HG03066 (cell line): ENCODE data around the gene COLEC12.
"Not testable (repeated sequence)": the region's sequence is repeated elsewhere in the genome, so short reads cannot be mapped to it uniquely, and the experiment has no call there.

ENCODE experiments used
- ATAC-seq: cut with Tn5 transposase; IDR thresholded peaks from one replicate; pipeline ENCODE4 v1.9.1; 2021; ENCODE audit warnings: low read depth; ENCODE audit not compliant: unreplicated experiment

The COLEC12 gene

DNA sequence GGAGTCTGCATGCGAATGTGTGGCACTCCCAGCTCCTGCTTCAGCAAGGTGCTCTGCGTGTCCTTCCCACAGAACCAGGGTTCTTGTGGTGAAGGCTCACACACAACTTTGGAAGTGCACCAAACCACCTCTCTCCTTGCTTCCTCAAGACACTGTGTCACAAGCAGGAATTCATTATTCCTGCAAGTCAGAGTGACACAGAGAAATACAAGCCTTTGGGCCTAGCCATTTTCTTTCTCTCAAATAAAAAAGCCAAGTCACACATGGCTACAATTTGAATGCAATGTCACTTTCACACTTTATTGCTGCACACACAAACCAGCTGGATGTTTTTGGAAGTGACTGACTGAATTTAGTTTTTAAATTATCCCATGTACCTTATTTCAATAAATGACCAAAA lies 202.6 kb downstream of the COLEC12 start:
- no peak for ATAC-seq

DNA sequence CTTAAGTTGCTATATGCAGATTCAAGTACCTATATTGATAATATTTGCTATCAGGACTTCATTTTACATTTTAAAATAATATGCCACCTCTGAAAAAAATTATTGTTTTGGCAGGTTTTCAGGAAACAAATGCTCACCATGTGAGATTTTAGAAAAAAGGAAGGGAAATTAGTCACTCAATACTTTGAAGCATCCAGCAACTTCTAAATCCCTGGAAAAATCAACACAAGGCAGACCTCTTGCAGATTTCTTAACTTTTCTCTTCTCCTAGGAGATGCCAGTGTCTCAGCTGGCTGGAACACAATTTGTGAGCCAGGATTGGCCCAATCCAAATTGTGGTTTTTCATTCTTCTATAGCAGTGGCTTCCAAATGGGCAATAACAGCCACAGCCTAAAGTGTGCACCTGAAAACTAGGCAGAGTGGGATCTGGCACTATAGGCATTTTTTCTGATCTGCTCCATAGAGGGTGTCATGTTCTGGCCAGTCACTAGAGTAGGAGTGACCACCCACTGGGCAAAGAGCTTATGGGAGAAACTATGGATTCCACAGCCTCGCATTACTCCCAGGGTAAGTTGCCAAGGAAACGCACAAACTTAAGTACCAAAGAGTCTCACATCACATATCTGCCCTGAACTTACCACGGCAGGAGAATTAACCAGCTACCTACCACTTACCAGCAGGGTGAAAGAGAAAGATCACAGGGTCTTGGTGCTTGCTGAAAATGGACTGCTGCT lies 204.6 kb downstream of the COLEC12 start:
- no peak for ATAC-seq

DNA sequence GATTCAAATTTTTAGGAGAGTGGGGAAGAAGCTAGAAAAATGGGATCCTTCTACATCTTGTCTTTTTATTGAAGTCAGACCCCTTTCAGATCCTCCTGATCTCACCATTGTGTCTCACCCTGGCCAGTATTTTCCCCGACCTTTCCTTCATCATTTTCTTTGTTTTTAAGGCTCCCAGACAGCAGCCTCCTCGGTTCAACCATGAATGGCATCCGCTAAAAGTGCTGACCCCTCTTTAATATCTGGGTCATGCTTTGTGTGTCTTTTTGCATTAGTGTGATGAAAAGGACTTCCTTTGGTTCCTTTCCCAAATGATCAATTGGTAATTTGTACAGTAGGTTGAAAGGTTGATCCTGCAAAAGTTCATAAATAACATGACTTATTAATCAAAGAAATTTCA lies 205.9 kb downstream of the COLEC12 start:
- no peak for ATAC-seq

DNA sequence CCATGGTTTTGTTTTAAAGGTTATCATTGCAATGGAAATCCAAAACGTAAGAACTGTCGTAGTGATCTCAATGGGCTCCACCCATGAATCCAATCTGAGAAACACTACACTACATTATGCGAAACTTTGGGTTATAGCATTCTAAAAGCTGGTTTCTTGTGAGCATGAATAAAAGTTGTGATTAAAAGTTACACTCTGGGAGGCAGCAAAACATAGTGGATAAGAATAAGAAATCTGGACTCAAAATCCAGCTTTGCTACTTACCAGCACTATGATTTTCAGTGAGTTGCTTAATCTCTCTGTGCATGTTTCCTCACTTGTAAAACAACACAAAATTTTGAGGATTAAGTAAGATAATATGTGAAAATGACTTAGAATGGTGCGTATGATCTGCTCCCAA lies 207.0 kb downstream of the COLEC12 start:
- ATAC-seq: no peak

DNA sequence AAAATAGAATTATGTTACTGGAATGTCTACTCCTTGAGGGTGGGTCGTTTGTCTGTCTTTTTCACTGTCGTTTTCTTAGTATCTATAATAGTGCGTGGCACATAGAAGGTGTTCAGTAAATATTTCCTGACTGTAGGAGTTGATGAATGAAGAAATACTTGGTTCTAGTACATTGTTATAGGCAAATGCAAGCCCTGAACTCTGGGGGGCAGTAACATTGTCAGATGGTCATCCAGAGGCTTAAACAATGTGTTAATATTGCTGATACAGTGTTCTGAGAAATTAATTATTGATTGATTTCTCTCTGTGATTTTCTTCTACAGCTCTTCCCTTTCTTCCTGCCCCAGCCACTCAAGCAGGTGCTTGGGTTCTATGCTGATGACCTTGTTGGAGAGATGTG lies 208.2 kb downstream of the COLEC12 start:
- no peak for ATAC-seq

DNA sequence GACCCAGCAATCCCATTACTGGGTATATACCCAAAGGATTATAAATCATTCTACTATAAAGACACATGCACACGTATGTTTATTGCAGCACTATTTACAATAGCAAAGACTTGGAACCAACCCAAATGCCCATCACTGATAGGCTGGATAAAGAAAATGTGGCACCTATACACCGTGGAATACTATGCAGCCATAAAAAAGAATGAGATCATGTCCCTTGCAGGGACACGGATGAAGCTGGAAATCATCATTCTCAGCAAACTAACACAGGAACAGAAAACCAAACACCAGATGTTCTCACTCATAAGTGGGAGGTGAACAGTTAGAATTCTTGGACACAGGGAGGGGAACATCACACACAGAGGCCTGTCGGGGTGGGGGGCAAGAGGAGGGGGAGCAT lies 210.5 kb downstream of the COLEC12 start:
- not testable (repeated sequence) for ATAC-seq

DNA sequence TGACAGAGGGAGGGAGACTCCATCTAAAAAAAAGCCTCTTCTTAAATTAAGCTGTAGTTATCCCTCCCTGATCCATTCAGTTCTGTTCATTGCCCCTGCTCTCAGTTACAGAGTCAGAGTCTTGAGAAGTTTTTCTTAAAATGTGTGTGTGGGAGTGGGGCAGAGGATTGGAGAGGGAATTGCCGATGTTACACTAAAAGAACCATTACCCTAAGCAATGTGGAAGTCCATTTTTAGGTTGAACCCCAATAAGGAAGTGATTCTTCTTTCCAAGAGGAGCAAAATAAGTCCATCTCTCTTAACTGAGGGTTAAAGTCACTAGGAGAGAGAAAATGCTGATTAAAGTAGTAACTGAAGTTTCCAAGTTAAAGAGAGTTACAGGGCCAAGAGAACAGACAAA lies 211.5 kb downstream of the COLEC12 start:
- no peak for ATAC-seq

DNA sequence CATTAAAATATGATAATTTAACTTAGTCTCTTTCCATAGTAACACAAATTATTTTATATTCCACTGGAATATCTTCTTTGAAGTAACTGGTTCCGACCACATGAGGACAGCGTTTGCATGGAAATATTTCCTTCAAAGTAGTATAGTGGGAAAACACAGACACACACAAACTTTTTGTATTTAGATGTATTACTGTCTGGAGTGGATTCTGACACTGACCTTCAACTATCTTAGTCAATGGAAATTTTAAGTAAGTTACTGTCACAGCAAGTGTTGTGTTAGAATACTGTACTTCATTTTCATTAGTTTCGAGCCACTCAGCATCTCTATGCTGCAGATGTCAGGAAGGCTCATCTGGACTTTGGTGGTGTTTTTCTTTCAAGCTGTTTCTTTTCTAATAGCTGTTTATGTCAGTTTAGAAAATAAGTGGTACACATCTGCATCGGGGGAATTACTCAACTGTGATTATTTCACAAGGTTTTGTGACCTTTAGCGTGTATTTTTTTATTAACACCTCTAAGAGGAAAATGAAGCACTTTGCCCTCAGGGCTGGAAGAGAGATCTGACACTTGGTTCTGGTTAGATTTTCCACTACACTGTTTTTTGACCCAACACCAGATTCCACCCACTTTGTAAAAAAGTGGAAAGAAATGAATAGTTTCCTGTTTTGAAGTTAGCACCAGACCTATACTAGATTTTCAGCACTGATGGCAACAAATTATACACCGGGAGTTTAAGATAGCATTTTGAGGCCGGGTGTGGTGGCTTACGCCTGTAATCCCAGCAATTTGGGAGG lies 213.8 kb downstream of the COLEC12 start:
- ATAC-seq: no peak

DNA sequence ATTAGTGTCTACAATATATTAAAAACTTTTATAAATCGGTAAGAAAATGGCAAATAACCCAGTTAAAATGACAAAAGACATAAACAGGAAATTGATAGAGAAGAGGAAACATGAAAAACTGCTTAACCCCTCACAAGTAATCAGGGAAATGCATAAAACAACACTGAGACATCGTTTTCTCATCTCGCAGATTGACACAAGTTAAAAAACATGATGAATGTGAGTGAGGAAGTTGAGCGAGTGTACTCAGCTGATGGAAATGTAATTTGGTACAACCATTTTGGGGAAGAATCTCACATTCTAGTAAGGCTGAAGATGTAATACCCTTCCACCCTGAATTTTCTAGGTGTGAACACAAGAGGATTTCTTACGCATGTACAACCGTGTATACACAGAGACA lies 214.7 kb downstream of the COLEC12 start:
- ATAC-seq: no peak

DNA sequence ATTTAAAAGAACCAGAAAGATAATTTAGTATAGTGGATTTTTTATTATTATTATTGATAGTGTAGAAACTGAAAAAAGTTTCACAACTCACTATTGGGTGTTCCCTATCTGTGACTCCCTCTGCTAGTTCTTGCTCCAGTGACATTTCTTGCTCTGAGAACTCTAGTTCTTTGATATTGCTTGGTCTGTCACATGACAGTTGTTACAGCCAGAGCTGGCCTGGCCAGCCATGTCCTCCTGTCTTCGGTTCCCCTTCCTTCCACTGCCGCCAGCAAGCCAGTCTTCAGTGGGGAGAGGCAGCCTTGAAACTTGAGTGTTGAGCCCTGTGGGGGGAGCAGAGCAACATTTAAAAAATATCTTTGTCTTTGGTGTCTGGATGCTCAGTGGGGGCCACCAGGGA lies 225.0 kb downstream of the COLEC12 start:
- ATAC-seq: no peak

DNA sequence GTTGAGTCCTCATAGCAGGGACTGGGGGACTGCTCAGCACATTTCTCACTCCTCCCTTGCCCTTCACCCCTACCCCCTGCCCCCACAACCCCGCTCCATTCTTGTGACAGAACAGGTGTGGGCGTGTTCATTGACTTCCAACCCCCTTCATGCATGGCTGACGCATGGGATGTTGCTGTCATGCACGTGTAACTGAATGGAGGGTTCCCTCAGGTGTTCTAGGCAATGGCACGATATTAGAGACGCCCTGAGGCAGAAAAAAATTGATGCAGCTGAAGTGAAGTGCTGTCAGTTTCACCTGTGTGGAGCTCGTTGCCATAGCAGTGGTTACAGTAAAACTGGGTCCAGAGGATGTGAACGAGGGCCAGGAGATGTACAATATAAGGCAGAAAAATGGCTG lies 226.2 kb downstream of the COLEC12 start:
- no peak for ATAC-seq

DNA sequence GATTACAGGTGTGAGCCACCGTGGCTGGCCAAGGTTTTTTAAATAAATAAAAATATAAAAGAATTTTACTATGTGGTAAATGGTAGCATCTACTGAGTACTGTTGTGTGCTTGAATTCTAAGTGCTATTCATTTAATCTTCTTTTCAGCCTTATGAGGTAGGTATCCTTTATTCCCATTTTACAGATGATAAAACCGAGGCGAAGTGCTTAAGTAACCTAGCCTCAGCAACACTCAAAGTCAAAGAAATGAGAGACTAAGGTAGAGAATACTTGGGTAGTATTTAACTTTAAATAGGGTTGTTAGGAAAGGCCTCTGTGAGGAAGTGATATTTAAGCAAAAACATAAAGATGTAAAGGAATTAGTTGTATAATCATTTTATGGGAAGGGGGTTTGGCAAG lies 227.0 kb downstream of the COLEC12 start:
- no peak for ATAC-seq

DNA sequence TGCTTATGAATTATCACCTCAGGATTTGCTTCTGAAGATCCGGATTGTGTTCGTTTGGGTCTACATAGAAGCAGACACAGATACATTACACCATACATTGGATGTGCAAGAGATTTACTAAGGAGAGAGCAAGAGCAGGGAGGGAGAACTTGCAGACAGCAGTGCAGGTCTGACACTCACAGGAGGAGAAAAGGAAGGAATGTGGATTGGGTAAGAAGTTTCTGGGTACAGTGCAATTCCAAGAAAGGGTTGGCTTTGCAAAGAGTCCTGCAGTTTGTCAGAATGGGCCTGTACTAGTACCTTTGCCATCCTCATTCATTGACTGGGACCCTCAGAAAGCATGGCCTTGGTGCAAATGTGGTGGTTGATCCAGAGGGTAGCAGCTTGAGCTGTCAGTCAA lies 227.9 kb downstream of the COLEC12 start:
- no peak for ATAC-seq

DNA sequence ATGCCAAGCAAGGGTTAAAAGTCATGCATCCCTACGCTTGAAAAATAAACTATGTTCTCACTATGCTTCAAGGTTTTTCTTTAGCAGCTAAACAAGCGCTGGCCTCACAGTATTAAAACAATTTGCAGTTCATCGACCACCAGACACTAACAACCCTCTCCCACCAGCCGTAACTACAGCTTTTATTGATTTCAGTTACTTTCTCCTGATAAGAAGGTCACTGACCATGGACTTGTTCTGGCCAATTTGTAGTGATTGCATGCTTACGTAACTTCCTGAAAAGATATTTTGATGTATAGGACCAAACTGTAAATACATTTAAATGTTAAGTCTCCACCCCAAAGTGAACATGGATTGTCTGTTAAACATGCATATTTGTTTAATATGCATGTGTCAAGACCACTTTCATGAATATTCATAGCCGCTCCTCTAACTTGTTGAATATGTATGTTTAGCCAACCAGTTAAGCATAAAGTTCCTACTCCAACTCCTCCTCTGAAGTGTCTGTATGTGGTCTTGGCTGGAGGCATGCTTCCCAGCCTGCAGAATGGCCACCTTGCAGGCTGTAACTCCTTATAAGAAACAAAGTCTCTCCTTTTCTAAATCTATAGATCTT lies 230.9 kb downstream of the COLEC12 start:
- ATAC-seq: no peak

DNA sequence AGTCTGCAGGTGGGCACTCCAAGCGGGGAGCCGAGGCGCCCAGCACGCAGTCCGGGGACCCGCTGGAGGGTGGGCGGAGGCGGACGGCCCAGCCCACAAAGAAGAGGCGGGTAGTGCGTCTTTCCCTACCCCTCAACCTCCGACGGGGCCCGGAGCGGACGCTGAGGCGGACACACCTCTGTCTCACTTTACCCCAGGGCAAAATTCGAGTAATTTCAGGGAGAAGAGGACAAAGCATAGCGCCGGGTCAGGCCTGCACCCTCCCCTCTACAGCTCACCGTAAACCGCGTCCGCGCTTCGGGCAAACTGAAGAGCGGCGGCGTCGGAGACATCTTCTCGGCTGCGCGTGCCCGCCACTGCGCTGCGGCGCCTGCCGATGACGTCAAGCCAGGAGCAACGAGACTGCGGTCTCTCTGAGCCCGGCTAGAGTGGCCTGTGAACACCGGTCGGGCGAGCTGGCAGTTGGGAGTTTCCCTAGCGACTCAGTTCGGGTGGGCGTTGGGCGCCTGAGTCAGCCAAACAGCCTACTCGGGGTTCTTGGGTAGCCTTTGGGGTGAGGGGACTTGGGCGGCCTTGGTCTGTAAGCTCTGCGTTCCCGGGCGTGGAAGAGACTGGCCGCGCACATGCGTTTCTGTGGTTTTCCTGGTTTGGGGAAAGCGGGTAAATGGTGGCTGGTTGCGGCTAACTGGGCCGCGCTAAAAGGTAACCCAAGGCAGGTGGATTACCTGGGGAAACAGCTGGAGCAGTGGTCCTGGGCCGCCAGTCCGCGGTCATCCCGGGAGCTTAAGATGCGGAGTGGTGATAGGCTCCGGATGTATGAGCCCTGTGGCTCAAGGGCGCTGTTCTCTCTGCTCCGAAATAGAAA lies 232.6 kb downstream of the COLEC12 start, which contains the start of gene THOC1:
Gene THOC1, minus strand, starts transcription at position 360 of the 865 bp plus-strand sequence. Its CDS starts 28 bp downstream, at position 332.
- ATAC-seq: peak; percentile 86

DNA sequence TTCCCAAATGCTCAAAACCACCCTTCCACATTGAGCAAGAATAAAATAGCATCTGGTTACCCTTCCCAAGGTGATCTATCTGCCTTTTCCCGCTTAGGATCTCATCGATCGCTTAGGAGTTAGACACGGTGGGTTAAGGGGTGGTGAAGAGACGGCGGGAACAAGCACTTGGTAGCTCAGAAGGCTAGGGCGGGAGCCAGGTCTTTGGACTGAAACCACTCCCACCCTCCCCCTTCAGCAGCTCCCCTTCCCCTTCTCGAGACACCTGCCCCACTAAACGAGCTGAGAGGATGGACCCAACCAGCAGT lies 233.2 kb downstream of the COLEC12 start:
- peak; percentile 17 for ATAC-seq
